GM12865 (cell line): ENCODE results near the gene ARHGAP24.

Experiments used
- DNase-seq: peaks from one replicate; pipeline ENCODE4 v3.0.0; 2010; ENCODE audit warnings: low read depth
- H3K4me3 ChIP-seq: 2 replicates; pipeline ENCODE4 v1.5.1; 2011; ENCODE audit warnings: mild to moderate bottlenecking, low read depth, low read length, control low read depth
- CTCF ChIP-seq: IDR thresholded peaks from 2 replicates; pipeline ENCODE4 v1.5.1; 2011; ENCODE audit warnings: low read length, control low read depth, low read depth, inconsistent platforms; ENCODE audit not compliant: insufficient read depth; ENCODE audit errors: missing control alignments

ARHGAP24 gene

GRCh38 chr4:85595796-85596559 is 121.0 kb downstream of the ARHGAP24 start:
- no peak for DNase-seq
- no peak for TF ChIP-seq CTCF

GRCh38 chr4:85598936-85599335 is 124.0 kb downstream of the ARHGAP24 start:
- no peak for DNase-seq
- no peak overlapping the region for H3K4me3 ChIP-seq
- no peak for TF ChIP-seq CTCF

More at GRCh38 chr4:85595796-85596559, 121.0 kb downstream of the ARHGAP24 start:
- H3K4me3 ChIP-seq = no peak overlapping the region

GRCh38 chr4:85600501-85600900 is 125.6 kb downstream of the ARHGAP24 start:
- no peak for TF ChIP-seq CTCF
- no peak overlapping the region for H3K4me3 ChIP-seq
- DNase-seq = no peak

- TF ChIP-seq CTCF = no peak
Measured at GRCh38 chr4:85603437-85604336, 128.7 kb downstream of the ARHGAP24 start.

DNA sequence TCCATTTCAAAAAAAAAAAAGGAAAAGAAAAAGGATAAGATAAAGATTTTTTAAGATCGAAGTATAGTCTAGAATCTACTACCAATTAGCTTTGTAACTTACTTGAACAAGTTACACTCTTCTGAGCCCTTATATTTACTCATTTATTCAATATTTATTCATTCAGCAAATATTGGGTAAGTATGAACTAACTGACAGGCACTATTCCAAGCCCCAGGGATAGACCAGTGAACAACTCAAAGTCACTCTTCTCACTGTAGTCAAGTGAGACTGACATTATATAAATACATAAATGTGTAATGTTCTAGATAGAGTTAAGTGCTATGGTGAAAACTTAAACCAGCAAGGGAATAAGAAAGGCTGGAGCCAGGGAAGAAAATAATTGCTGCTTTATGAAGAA is 131.6 kb downstream of the ARHGAP24 start:
- DNase-seq = no peak
- no peak for TF ChIP-seq CTCF
- no peak overlapping the region for H3K4me3 ChIP-seq

More at GRCh38 chr4:85603437-85604336, 128.7 kb downstream of the ARHGAP24 start:
- DNase-seq = peak; percentile 21
- no peak overlapping the region for H3K4me3 ChIP-seq

DNA sequence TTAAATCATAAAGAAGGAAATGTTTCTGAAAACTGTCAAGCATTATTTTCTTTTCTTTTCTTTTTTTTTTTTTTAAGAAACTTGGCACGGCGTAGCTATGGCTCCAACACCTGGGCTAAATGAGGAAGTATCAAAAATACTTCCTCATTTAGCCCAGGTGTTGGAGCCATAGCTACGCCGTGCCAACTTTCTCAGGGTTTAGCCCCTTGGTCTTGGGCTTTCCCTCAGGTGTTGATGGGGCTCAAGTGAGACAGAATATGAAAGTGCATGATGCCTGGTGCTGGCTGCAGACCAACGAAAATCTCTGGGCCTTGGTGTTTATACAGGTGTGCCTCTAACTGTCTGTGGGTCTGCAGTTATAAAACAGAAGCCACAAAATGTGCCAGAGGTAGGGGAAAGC is 132.7 kb downstream of the ARHGAP24 start:
- no peak for TF ChIP-seq CTCF
- H3K4me3 ChIP-seq = no peak overlapping the region
- DNase-seq = peak; percentile 80
